ENCODE results near the gene TAGAP. TPM values are rescaled to one million over a fixed set of nuclear protein-coding genes. Genes with fewer than 3 reads are reported as not detected.
A peak's percentile ranks its signal among the peaks of the same experiment; 100 is the strongest.

TAGAP gene
- total and polyA plus RNA-seq, 10 of the 15 experiments (the other 5 are each of a cell fraction or from before 2014, with no cell fraction given): 5.3 to 27.4 (median 18.9) TPM

GRCh38 chr6:159037756-159038290 lies 7.0 kb downstream of the TAGAP start:
- H3K4me3 ChIP-seq: no peak overlapping the region; the same call in 1 of the 2 replicates
- peak overlapping the region; percentile 24; the same call in 1 of the 2 replicates for H3K9ac ChIP-seq (ENCODE audit: control insufficient read depth, insufficient read depth, low read length)
- H3K27me3 ChIP-seq (replicated peaks in 1 of 2; ENCODE audit: control insufficient read depth in 2 of 2, insufficient read depth in 2 of 2, low read length in 1 of 2): no peaks in the 10 kb centered on the region
- no TSS peak for BruUV-seq (replicated peaks)
- H2AFZ ChIP-seq (ENCODE audit: control insufficient read depth, low read depth, low read length): no peak overlapping the region
- peak overlapping the region; percentile 89 for H3K27ac ChIP-seq (ENCODE audit: control insufficient read depth, insufficient read depth)
- ChIA-PET RAD21 (ENCODE audit: unreplicated experiment) (interaction anchor here (0.6 to 9.6 kb wide), 7 partner anchors 8 to 346 kb away, joined by 3 to 298 read pairs (median 16); no protein-coding TSS in a partner anchor), CTCF (interaction anchor here (0.6 to 16.7 kb wide), 5 partner anchors 28 to 96 kb away, joined by 3 to 481 read pairs (median 12); no protein-coding TSS in a partner anchor), SMC1A (ENCODE audit: uncharacterized antibody, unreplicated experiment) (interaction anchor here (0.9 to 14.9 kb wide), 7 partner anchors 20 to 98 kb away, joined by 3 to 415 read pairs (median 85); no protein-coding TSS in a partner anchor), POLR2A (interaction anchor here (0.6 to 5.5 kb wide), 6 partner anchors 15 to 395 kb away, joined by 3 to 79 read pairs (median 4); no protein-coding TSS in a partner anchor)
- H4K20me1 ChIP-seq (ENCODE audit: control insufficient read depth, insufficient read depth): no peaks in the 10 kb centered on the region
- ATAC-seq (no peak), FAIRE-seq (no peak), DNase-seq (ENCODE audit: low read depth, low spot score) (no peak)
- peaks cover 34% of the 10 kb centered on the region for H3K4me1 ChIP-seq (ENCODE audit: control insufficient read depth, insufficient read depth, low read length)
- TF ChIP-seq HCFC1 (IDR thresholded peaks at IDR 0.05; ENCODE audit: low read length) (no peak), SMAD5 (IDR thresholded peaks at IDR 0.05; ENCODE audit: low read depth) (no peak), ATF7 (IDR thresholded peaks at IDR 0.05; ENCODE audit: low read depth) (no peak), NFYB (IDR thresholded peaks at IDR 0.05; ENCODE audit: insufficient read depth, low read depth, low read length) (no peak), BACH1 (IDR thresholded peaks at IDR 0.05; ENCODE audit: borderline replicate concordance) (no peak), IKZF2 (IDR thresholded peaks at IDR 0.05) (0 out of 4 replicates have a peak, but pooled peaks of 1 of the 2 experiments have one; percentile 6), NR2C1 (IDR thresholded peaks at IDR 0.05) (no peak), PAX8 (IDR thresholded peaks at IDR 0.05) (0 out of 2 replicates have a peak, but pooled peaks have one; percentile 29)
- TF ChIP-seq, protein P1, sequence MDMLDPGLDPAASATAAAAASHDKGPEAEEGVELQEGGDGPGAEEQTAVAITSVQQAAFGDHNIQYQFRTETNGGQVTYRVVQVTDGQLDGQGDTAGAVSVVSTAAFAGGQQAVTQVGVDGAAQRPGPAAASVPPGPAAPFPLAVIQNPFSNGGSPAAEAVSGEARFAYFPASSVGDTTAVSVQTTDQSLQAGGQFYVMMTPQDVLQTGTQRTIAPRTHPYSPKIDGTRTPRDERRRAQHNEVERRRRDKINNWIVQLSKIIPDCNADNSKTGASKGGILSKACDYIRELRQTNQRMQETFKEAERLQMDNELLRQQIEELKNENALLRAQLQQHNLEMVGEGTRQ (IDR thresholded peaks at IDR 0.05; ENCODE audit: borderline replicate concordance, low read depth, low read length): no peak
- peaks cover 10 to 20% of the 10 kb centered on the region in 2 experiments; a peak in 3 of 4 replicates for H3K36me3 ChIP-seq (ENCODE audit: control insufficient read depth in 2 of 2, insufficient read depth in 2 of 2, low read length in 1 of 2)
- H3K4me2 ChIP-seq (ENCODE audit: control insufficient read depth, insufficient read depth): peak overlapping the region; percentile 63
- no peaks in the 10 kb centered on the region for H3K9me3 ChIP-seq (replicated peaks; ENCODE audit: control insufficient read depth, insufficient read depth, low read length)
- intact Hi-C loops (cut with micrococcal nuclease; ENCODE audit: unreplicated experiment): no loop called here
- in situ Hi-C loops (cut with MboI): no loop called here
- 87% methylated on average over 5 of the region's 5 CpGs for WGBS (ENCODE audit: insufficient coverage, insufficient replicate concordance, low lambda C conversion rate, missing lambda C conversion rate)
- H3K79me2 ChIP-seq (ENCODE audit: control insufficient read depth, insufficient read depth, low read length): no peaks in the 10 kb centered on the region
